H1 (cell line): Measurements from ENCODE around the gene CDADC1. TPM values are rescaled to one million over a fixed set of nuclear protein-coding genes. Genes with fewer than 3 reads are reported as not detected.

Experiments
- CHD7 ChIP-seq: fragments of 300-600 bp; sonication (generic); IDR thresholded peaks from 2 replicates; pipeline ENCODE4 v1.7.1; 2012; ENCODE audit warnings: low read length, moderate library complexity, mild to moderate bottlenecking, inconsistent platforms; ENCODE audit not compliant: insufficient replicate concordance
- HDAC2 ChIP-seq, 2 experiments: fragments of 300-600 bp in 1 of 2; sonication (generic) in 1 of 2; IDR thresholded peaks; 2 replicates each; pipeline ENCODE4 v1.6.1; 2011 to 2012; ENCODE audit warnings: low read depth in 2 of 2, low read length in 2 of 2, mild to moderate bottlenecking in 2 of 2, moderate library complexity in 2 of 2, borderline replicate concordance in 1 of 2, inconsistent platforms in 1 of 2
- polyA plus RNA-seq, 7 experiments: library from polyadenylated mRNA; depleted of rRNA in 3 of 7; stranded (reverse) in 5 of 7; unstranded in 2 of 7; fragments of >200 nt in 5 of 7; fragments of 200-250 nt in 2 of 7; gene quantifications; 1 replicate in 5 of 7; 2 replicates in 1 of 7; 4 replicates in 1 of 7; pipeline versions ENCODE4 v1.2.1 to v1.2.3, GENCODE V29; 2011 to 2013; ENCODE audit warnings: missing spikeins in 2 of 7, mixed read lengths in 2 of 7
- total RNA-seq: library from RNA; stranded (reverse); fragmentation: NEBNext Ultra II Directional; extraction: Animal tissue kit (Norgen Biotek cat#: 25700); gene quantifications from 2 replicates; pipeline ENCODE4 v1.2.1, GENCODE V29; 2021

CDADC1 gene
- total and polyA plus RNA-seq, 2 of the 8 experiments (the other 6 are each of a cell fraction or from before 2014, with no cell fraction given) = 0.98 to 2.7 TPM

- TF ChIP-seq CHD7 (no peak), HDAC2 (IDR thresholded peaks at IDR 0.05; ENCODE audit: borderline replicate concordance in 1 of 2, low read depth in 2 of 2, low read length in 2 of 2) (no peak)
- TF ChIP-seq, all 59 proteins: peak for 0
These were observed 88.9 kb downstream of the CDADC1 start (continued) for GRCh38 chr13:49336655-49337054.
